NCI-H1105 (cell line): ENCODE measurements around the gene SDK2.

Experiments
- DNase-seq: peaks from one replicate; lab custom pipeline; 2025; lab: John Stamatoyannopoulos, UW

Gene SDK2

GRCh38 chr17:73304438-73304837, 339.8 kb downstream of the SDK2 start:
- no peak for DNase-seq

- DNase-seq, result no peak
Measured at GRCh38 chr17:73302189-73302588, 342.1 kb downstream of the SDK2 start.

DNA sequence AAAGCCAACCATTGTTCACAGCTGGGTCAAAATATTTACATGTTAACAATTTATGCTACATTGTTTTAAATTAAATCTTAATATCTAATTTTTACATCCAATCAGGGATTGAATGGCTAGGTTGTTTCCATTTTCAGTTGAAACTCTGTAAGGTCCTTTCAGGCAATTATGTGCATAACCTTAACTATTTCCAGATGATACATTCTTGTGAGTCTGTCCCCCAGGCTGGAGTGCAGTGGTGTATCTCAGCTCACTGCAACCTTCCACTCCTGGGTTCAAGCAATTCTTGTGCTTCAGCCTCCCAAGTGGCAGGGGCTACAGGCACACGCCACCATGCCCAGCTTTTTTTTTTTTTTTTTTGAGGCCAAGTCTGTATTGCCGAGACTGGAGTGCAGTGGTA, 342.9 kb downstream of the SDK2 start:
- DNase-seq, result no peak

DNA sequence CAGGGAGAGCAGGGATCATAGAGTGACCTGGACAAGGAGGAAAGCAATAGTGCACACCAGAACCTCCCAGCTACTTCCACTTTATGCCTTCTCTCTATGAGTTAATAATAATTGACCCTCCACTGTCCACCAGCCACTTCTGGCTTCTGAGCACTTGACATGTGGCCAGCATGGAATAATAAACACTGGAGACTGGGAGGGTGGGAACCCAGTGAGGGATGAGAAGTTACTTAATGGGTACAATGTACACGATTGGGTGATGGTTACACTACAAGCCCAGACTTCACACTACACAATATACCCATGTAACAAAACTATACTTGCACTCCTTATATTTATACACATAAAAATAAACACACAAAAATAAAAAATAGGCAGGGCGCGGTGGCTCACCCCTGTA, 343.9 kb downstream of the SDK2 start:
- DNase-seq, result no peak

GRCh38 chr17:73297934-73298861, 346.0 kb downstream of the SDK2 start:
- DNase-seq, result no peak

GRCh38 chr17:73293480-73293911, 350.7 kb downstream of the SDK2 start:
- no peak for DNase-seq

- no peak for DNase-seq
Measured at GRCh38 chr17:73293031-73293430, 351.2 kb downstream of the SDK2 start.

GRCh38 chr17:73292031-73292531, 352.2 kb downstream of the SDK2 start:
- no peak for DNase-seq

DNA sequence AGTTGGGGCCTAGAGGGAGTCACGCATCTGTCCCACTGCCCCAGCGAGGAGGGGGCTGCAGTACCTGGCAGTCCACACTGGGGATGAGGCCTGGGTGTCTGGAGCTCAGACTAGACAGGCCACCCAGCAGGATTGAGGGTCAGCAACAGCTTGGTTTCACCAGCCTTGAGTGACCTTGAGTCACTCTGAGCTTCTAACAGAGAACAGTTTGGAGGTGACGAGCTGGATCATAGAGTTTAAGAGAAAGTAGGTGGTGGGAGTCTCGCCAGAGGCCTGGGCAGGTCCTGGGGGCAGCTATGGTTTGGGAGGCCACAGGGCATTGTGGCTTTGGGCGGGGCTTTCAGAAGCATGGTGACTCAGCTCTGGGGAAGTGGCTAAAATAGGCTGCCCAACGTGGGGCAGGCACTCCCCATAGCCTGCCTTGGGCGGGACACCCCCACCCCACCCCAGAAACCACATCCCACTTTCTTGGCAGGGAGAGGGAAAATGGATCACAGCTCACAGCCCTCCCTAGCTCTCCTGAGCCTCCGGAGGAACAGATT, 352.9 kb downstream of the SDK2 start:
- no peak for DNase-seq

- no peak for DNase-seq
Measured at GRCh38 chr17:73290399-73291259, 353.6 kb downstream of the SDK2 start.

DNA sequence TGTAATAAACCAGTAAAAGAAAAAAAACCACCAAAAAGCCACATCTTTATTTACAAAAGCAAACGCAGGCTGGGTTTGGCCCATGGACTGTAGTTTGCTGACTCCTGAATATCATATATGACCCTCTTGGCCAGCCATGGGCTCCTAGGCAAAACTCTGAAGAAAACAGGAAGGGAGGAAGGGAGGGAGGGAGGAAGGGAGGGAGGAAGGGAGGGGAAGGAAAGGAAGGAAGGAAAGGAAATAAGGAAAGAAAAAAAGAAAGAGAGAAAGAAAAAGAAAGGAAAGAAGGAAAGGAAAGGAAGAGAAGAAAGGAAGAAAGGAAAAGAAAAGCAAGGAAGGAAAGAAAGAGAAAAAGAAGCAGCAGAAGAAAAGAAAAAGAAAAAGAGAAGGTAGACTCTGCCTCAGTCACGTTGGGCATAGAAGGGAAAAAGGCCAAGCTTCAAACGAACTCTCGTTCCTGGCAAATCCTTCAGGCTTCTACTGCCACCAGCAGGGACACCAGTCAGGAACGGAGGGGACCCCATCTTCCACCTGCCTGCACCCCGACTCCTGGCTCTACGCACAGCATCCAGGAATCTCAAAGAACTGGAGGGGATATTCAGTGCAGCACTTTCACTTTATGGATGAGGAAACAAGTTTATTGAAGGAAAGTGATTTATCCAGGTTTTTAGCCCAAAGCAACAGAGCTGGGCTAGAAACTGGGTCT, 354.5 kb downstream of the SDK2 start:
- no peak for DNase-seq

GRCh38 chr17:73288534-73289302, 355.5 kb downstream of the SDK2 start:
- no peak for DNase-seq

GRCh38 chr17:73286863-73287296, 357.4 kb downstream of the SDK2 start:
- DNase-seq, result no peak

GRCh38 chr17:73285916-73286862, 358.1 kb downstream of the SDK2 start:
- no peak for DNase-seq

- DNase-seq, result no peak
Measured at GRCh38 chr17:73285603-73285908, 358.7 kb downstream of the SDK2 start.

DNA sequence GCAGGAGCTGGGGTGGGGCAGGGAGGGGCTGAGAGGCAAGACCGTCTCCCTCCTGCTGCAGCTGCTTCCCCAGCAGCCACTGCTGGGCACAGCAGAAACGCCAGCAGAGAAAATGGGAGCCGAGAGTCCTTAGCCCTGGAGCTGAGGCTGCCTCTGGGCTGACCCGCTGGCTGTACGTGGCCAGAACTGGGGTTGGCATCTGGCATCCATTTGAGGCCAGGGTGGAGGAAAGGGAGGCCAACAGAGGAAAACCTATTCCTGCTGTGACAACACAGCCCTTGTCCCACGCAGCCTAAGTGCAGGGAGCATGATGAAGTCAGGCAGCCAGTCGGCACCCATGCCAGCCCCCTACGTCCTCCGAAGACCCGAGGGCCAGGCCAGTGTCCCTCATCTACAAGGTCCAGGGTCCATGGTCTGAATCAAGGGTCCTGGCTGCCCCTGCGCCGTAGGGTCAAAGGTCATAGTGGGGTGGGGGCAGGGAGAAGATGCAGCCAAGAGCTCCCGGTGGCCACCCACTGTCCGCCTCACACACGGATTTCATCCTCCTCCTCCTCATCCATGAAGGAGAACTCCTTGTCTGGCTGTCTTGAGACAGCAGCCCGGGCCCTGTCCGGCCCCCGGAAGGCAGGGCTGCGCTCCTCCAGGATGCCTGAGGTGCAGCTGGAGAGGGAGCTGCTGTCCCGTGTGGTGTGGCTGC, 359.2 kb downstream of the SDK2 start:
- no peak for DNase-seq
